ENCODE data around the gene GABPB1.
"Not testable (repeated sequence)": the region's sequence is repeated elsewhere in the genome, so short reads cannot be mapped to it uniquely, and the experiment has no call there.

- TF ChIP-seq POLR2AphosphoS2 (IDR thresholded peaks at IDR 0.05; ENCODE audit: low read depth, low read length); EZH2 (IDR thresholded peaks at IDR 0.05; ENCODE audit: borderline replicate concordance, control insufficient read depth, low read depth, low read length); TAF1 (IDR thresholded peaks at IDR 0.05; ENCODE audit: borderline replicate concordance, low read depth, low read length); NFIC (IDR thresholded peaks at IDR 0.05; ENCODE audit: low read depth, low read length); SIN3A (IDR thresholded peaks at IDR 0.05; ENCODE audit: low read depth, low read length); NFYB (IDR thresholded peaks at IDR 0.05; ENCODE audit: insufficient read depth, low read depth, low read length): not testable (repeated sequence)
Measured at GRCh38 chr15:50391561-50391960, 36.6 kb upstream of the GABPB1 start.

All from GM12878 (cell line).